A673 (cell line): ENCODE results near the gene TSSC4.

Experiments used
- CTCF ChIP-seq: fragments of 300-800, 200-600 bp; sonication (generic); conservative IDR thresholded peaks from 2 replicates; pipeline ENCODE4 v1.5.1; 2017; ENCODE audit warnings: low read depth, mild to moderate bottlenecking, antibody characterized with exemption, low read length, moderate library complexity, mixed read lengths
- EZH2 ChIP-seq: fragments of 200-600 bp; sonication (generic); IDR thresholded peaks from 2 replicates; pipeline ENCODE4 v1.6.1; 2017; ENCODE audit warnings: borderline replicate concordance, low read depth, mild to moderate bottlenecking, mixed read lengths, antibody characterized with exemption, low read length; ENCODE audit not compliant: poor library complexity, severe bottlenecking

GRCh38 chr11:2406878-2407410, 6.4 kb downstream of the TSSC4 start:
- no peak for TF ChIP-seq CTCF
- TF ChIP-seq EZH2, result no peak
